ENCODE data around the gene ROR1.
"Not testable (repeated sequence)": the region's sequence is repeated elsewhere in the genome, so short reads cannot be mapped to it uniquely, and the experiment has no call there.

The ROR1 gene

GRCh38 chr1:63793741-63794240 is 20.0 kb downstream of the ROR1 start:
- DNase-seq (ENCODE audit: low spot score), result no peak

DNA sequence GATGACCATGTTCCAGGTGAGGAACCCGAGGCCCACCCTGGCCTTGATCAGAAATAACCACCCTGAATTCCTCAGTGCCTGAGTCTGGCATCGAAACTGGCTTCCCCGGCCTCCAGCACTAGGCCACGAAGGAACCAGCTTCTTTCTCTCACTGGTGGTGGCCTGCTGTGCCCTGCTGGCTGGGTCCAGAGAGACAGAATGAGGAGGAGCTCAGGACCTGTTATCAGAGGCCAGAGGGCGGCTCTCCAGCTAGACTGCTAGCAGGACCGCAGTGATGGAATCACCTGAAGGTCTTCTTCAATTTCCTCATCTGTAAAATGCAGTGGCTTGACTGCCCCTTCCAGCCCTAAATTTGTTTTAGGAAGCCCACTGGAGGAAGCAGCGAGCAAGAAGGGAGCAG is 20.5 kb downstream of the ROR1 start:
- no peak for DNase-seq (ENCODE audit: low spot score)

- DNase-seq (ENCODE audit: low spot score), result no peak
These were observed 21.1 kb downstream of the ROR1 start for GRCh38 chr1:63794939-63795378.

DNA sequence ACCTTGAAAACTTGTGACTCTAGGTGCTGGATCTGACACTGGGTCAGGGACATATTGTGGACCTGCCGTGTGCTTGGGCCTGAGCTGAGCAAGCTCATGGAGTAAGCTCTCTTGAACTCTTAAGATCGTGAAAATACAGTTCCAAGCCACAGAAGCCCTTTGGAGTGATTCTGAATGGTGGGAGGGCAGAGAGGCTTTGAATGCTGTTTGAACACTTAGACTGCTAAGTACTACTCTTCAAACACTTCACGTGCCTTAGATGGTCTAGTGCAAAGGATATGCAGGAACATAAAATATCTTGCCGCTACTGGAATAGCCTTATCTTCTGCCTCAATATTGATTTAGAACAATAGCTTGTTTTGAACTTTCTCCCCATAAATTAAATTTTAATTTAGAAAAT is 21.6 kb downstream of the ROR1 start:
- no peak for DNase-seq (ENCODE audit: low spot score)

GRCh38 chr1:63797056-63797726 is 23.4 kb downstream of the ROR1 start:
- DNase-seq (ENCODE audit: low spot score), result no peak

- DNase-seq (ENCODE audit: low spot score), result no peak
These were observed 24.5 kb downstream of the ROR1 start for GRCh38 chr1:63798284-63798683.

- no peak for DNase-seq (ENCODE audit: low spot score)
These were observed 25.5 kb downstream of the ROR1 start for GRCh38 chr1:63799307-63799706.

DNA sequence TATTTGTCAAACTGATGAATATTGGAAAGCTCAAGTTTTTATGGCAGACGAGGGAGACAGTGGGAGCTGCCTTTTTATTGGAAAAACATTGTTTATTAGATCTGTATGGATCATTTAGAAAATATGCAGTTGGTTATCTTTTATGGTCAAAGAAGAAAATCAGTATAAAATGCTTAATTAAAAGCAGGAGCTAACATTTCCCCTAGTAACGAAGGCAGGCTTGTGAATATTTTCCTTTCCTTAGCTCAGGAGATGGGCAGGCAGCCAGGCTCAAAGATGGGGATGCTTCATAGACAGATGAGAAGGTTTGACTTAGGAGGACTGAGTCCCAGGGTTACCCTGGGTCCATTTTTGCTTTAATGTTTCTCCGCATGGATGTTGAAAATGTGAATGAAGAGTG is 26.0 kb downstream of the ROR1 start:
- no peak for DNase-seq (ENCODE audit: low spot score)

DNA sequence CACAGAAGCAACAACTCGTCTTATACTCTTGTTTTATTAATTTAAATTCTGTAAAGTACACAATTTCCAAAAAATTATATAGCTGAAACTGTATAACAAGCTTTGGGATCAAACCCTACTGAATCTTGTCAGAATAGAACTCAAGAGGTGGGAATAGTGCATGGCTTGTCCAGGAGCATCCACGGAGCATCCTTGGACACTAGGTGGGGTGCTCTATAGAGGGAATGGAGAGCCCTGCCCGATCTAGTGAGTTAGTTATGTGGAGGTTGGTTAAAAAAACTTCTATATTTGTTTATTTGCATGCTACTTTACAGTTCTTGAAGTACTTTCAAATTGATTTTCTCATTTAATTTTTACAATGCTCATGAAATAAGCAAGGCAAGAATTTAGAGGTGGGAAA is 28.3 kb downstream of the ROR1 start:
- DNase-seq (ENCODE audit: low spot score), result no peak

DNA sequence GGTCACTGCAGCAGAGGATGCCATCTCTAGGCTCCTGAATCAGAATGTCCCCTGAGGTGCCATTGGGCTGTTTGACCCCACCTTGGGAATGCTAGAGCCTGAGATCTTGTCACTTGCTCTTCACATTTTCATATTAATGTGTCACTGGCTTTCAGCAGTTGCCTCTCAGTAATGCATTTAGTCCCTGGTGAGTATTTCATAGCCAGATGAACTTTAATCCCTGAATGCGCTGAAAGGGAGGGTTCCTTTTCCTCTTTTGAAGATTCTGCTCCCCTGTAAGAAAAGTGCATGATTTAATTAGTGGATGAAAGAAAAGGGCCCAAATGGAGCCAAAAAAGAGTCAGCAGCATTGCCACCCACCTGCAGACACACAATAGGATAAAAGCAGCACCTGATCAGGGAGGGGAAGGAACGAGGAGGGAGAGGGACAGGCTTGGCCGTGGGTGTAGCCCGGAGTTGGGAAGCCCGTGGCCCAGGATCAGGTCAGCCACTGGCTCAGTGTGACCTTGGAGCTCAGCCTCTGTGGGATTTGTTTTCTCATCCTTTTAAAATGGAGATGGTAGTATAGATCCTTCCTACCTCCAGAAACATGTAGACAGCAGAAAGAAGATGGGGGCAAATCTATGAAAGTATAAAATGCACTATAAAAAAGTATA is 31.1 kb downstream of the ROR1 start:
- no peak for DNase-seq (ENCODE audit: low spot score)

DNA sequence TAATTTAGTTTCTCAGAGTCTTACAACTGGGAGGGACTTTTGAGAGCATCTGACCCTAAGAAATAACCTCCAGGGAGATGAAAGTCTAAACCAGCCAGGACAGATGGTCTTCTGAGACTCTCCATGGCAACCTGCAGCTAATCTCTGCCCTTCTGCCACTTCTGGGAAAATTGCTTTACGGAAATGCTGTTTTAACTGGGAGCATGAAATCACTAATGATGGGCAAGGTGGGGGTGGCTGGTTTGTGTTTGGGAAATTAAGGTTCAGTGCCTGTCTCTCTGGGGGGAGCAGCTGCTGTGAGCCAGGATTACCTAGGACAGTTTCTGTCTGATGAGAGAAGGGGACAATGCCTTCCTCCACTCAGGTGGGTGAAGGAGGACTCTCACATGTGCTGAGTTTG is 33.2 kb downstream of the ROR1 start:
- DNase-seq (ENCODE audit: low spot score), result no peak

- no peak for DNase-seq (ENCODE audit: low spot score)
These were observed 37.2 kb downstream of the ROR1 start for GRCh38 chr1:63810936-63811469.

DNA sequence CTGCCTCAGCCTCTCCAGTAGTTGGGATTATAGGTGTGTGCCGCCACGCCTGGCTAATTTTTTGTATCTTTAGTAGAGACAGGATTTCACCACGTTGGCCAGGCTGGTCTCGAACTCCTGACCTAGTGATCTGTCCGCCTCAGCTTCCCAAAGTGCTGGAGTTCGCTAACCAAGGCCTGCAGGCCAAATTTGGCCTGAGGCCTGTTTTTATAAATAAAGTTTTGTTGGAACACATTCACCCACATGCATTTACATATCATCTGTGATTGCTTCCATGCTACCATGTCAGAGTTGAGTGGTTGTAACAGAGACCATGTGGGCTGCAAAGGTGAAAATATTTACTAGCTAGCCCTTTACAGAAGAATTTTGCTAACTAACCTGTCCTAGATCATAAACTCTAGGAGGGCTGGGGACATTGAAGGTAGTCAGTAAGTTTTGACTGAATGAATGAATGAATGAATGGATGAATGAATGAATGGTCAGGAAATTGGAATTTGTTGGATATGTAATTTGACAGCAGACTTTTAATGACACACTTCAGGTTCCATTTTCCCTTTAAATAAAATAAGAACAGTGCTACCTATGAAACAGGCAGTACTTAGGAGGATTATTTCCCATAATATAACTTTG is 38.4 kb downstream of the ROR1 start:
- DNase-seq (ENCODE audit: low spot score), result no peak

GRCh38 chr1:63813829-63814277 is 40.0 kb downstream of the ROR1 start:
- no peak for DNase-seq (ENCODE audit: low spot score)

DNA sequence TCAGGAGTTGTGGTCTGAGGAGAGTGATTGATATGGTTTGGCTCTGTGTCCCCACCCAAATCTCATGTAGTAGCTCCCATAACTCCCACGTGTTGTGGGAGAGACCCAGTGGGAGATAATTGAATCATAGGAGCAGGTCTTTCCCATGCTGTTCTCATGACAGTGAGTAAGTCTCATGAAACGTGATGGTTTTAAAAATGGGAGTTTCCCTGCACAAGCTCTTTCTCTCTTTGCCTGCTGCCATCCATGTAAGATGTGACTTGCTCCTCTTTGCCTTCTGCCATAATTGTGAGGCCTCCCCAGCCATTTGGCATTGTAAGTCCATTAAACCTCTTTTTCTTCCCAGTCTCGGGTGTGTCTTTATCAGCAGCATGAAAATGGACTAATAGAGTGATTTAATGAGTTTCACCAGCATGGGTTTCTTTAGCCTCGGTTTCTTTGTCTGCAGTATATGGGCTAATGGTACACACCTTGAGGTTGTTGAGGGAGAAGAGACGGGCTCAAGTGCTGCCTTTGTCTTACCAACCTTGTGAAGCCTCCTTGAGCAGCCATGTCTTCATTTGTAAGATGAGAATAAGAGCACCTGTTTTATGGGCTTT is 42.5 kb downstream of the ROR1 start:
- not testable (repeated sequence) for DNase-seq (ENCODE audit: low spot score)

DNA sequence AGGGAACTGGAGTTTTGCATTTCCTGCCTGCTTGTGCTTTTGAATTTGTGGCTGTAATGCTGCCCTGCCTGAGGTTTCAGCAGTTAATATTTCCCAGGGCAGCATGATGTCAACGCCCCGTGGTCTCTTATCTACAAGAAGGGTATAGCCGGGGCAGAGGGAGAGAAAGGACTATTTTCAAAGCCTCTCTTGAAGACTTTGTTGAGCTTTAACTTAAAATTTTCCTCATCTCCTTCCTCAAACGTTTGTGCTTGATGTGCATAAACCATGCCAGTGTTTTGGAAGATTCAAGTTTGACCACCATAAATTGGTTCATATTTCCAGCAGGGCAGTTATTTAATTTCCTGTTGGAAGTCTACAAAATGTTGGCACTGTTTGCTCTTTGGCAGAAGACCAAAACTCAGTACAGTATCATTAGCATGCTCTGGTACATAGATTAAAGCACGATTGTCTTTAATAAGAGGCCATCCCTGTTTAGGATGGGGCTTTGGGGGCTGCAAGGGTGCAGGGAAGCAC is 43.4 kb downstream of the ROR1 start:
- DNase-seq (ENCODE audit: low spot score), result no peak

DNA sequence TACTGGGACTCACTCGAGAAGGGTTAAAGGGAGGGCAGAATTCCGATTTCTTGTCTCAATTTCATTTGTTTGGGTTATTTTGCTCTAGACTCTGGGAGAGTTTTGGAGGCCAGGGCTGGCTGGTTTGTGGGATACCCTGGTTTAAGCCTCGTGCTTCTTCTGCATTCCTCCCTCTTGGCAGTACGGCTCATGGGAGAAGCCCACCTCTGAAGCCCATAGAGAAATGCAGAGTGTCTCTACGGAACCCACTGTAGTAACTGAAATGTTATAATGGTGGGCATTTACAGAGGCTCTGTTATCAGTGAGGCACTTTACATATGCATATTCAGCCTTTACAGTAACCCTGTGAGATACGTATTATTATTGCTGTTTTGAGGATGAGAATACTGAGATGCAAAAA is 43.9 kb downstream of the ROR1 start:
- DNase-seq (ENCODE audit: low spot score), result no peak

DNA sequence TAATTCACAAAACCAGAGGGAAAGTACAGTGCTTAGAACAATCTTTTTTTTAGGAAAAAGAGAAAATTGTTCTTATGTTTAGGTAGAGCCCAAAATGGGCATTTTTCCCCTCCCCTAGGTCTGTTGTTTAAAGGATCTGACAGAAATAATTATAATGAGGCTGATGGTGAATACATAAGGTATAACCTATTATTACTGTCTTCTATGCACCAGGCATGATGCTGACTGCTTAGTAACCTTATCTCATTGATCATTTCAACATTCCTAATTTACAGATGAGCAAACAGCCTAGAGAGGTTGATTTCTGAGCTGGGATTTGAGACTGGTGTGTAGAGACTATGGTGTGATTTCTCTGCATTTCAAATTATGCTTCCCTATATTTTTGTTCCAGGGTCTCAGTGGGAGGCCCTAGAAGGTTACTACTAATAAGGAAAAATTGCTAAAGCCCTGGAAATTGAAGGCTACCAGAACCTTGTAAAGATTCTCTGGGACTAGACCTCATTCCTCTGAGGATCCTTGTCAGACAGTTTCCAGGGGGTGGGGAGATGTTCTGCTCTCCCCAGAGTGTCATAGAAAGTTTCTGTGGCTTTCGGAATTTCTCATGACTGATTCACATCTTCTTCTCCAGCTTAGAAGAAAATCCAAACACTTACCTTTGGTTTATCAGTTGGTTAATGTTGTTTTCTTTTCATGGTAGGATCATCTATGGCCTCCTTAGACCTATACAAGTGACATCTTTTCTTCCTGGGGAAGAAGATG is 44.9 kb downstream of the ROR1 start:
- no peak for DNase-seq (ENCODE audit: low spot score)

- DNase-seq (ENCODE audit: low spot score), result no peak
These were observed 46.0 kb downstream of the ROR1 start for GRCh38 chr1:63819795-63820194.

DNA sequence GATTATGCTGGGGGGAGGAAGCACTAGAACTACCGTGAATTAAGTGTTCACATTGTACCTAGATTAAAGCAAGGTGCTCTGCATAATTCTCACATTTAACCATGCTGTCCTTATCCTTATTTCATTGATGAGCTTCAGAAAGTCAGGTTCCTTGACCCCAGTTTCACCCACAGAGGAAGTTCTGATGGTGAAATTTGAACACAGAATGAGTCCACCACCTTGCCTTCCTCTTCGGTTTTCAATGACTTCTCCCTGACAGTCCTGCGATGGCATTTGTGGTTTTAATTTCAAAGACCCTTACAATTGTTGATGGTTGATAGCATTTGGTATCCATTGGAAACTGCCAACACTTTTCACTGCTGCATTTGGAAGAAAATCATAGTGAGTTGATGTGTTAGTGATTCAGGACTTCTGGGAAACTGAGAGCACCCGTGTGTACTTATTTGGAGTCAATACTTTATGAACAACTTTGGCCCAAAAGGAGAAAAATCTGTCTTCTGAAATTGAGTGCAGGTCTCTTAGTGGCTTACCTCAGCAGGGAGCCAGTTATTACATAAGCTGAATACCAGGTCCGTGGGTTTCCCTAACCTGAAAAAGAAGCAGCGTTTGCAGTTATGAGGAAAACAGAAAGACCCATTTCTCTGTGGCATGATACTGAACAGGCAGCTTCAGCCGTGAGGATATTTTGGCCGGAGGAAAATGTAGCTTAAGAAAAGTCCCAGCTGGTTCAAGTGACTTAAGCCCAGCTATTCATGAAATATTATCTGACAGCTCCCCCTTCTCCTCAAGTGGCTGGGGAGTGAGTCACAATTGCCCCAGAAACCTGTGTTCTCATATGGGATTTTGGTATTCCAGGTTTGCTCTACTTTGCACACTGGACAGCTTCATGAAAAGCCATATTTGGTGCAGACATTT is 47.5 kb downstream of the ROR1 start:
- no peak for DNase-seq (ENCODE audit: low spot score)
